Spleen (tissue), 7 donors: ENCODE results near the gene KIF6.

Experiments used
- POLR2AphosphoS5 ChIP-seq, 3 donors: sonication (generic); formaldehyde crosslinking; IDR thresholded peaks; one replicate each; pipeline ENCODE4 v1.5.1; 2017; ENCODE audit warnings: antibody characterized with exemption in 3 of 3
- TF ChIP-seq, protein P1 (sequence below), 11 experiments: fragments of 200-600 bp in 7 of 11; fragments of 450-650 bp in 4 of 11; sonication (generic) in 4 of 11; IDR thresholded peaks in 8 of 11; conservative IDR thresholded peaks in 3 of 11; 1 replicate in 7 of 11; 2 replicates in 4 of 11; pipeline versions ENCODE4 v1.4.0 to v1.8.0; 2016 to 2021; ENCODE audit warnings: antibody characterized with exemption in 11 of 11, inconsistent platforms in 4 of 11, mild to moderate bottlenecking in 1 of 11
- donor health status: DM: no; HTN: no; CAD: no; lungs with moderate emphysema.
- donor health status: DM: no; HTN: no; CAD: no.
- donor health status: DM: no; HTN: no; CAD: no.

DNA sequence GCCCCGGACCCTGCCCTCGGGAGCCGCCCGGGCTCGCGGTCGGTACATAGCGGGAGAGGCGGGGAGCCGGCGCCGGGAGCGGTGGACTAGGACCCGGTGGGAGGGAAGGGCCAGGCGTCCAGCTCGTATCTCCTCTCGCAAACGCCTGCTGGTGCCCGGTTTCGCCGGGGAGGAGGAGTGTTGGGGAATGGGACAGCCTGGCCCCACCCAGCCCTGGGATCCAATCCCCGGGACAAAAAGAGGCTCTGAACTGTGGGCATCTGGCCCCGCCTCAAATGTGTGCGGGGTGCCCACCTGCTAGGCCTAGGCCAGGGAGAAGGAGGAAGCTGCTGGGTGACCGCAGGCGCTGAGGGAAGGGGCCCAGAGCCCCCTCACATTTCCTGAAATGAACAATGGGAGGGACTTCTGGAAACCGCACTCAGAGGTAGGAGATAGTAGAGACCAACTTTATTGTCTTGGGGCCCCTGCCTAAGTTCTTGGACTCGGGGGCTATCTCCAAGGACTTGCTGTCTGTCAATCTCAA is 410.9 kb downstream of the KIF6 start, which contains the start of gene KCNK17:
- TF ChIP-seq, protein P1, sequence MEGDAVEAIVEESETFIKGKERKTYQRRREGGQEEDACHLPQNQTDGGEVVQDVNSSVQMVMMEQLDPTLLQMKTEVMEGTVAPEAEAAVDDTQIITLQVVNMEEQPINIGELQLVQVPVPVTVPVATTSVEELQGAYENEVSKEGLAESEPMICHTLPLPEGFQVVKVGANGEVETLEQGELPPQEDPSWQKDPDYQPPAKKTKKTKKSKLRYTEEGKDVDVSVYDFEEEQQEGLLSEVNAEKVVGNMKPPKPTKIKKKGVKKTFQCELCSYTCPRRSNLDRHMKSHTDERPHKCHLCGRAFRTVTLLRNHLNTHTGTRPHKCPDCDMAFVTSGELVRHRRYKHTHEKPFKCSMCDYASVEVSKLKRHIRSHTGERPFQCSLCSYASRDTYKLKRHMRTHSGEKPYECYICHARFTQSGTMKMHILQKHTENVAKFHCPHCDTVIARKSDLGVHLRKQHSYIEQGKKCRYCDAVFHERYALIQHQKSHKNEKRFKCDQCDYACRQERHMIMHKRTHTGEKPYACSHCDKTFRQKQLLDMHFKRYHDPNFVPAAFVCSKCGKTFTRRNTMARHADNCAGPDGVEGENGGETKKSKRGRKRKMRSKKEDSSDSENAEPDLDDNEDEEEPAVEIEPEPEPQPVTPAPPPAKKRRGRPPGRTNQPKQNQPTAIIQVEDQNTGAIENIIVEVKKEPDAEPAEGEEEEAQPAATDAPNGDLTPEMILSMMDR (IDR thresholded peaks at IDR 0.05 in 8 of 11, conservative IDR thresholded peaks at IDR 0.05 in 3 of 11) = peak in 1 of 11 experiments; percentile 2
- no peak for TF ChIP-seq POLR2AphosphoS5 (IDR thresholded peaks at IDR 0.05)
